K562 (cell line): ENCODE measurements around the gene TFCP2L1. TPM values are rescaled to one million over a fixed set of nuclear protein-coding genes. Genes with fewer than 3 reads are reported as not detected.
A peak's percentile ranks its signal among the peaks of the same experiment; 100 is the strongest.

Source experiments
- CHD1 ChIP-seq: fragments of 200-600 bp; sonication (generic); IDR thresholded peaks from one replicate; pipeline ENCODE4 v1.6.1; 2012; ENCODE audit warnings: mild to moderate bottlenecking, moderate library complexity, low read length, inconsistent platforms
- CXXC5 ChIP-seq: fragments of 250-450 bp; sonication (Bioruptor Pico); IDR thresholded peaks from 2 replicates; pipeline ENCODE4 v1.8.0; 2022; ENCODE audit warnings: inconsistent platforms, mild to moderate bottlenecking, moderate library complexity
- DMBX1 ChIP-seq: fragments of 250-450 bp; sonication (Bioruptor Pico); IDR thresholded peaks from 2 replicates; pipeline ENCODE4 v1.8.0; 2022; ENCODE audit warnings: inconsistent platforms, mild to moderate bottlenecking, moderate library complexity, borderline replicate concordance
- GTF2F1 ChIP-seq: IDR thresholded peaks from 2 replicates; pipeline ENCODE4 v1.6.1; 2011; ENCODE audit warnings: low read depth, low read length, improper control_type of control experiment
- HDAC8 ChIP-seq: fragments of 450-650 bp; IDR thresholded peaks from 2 replicates; pipeline ENCODE4 v1.6.1; 2016; ENCODE audit warnings: mild to moderate bottlenecking, missing genetic modification characterization, moderate library complexity, missing compliant biosample characterization
- MITF ChIP-seq: IDR thresholded peaks from 2 replicates; pipeline ENCODE4 v1.6.1; 2014; ENCODE audit warnings: antibody characterized with exemption
- RNF219 ChIP-seq: fragments of 250-450 bp; sonication (Bioruptor Pico); IDR thresholded peaks from 2 replicates; pipeline ENCODE4 v1.5.0; 2022; ENCODE audit warnings: mild to moderate bottlenecking
- ZNF184 ChIP-seq: sonication (generic); formaldehyde crosslinking; IDR thresholded peaks from 2 replicates; pipeline ENCODE4 v1.5.0; 2020; ENCODE audit warnings: missing genetic modification reagents
- ZNF274 ChIP-seq: IDR thresholded peaks from 2 replicates; pipeline ENCODE4 v1.6.1; 2011; ENCODE audit warnings: low read depth, mild to moderate bottlenecking, low read length, moderate library complexity, borderline replicate concordance
- polyA plus RNA-seq, 8 experiments: library from polyadenylated mRNA; depleted of rRNA in 4 of 8; stranded (reverse) in 5 of 8; unstranded in 3 of 8; fragments of >200 nt; fragmentation: Nextera tagmentation in 2 of 8; fragmentation: Illumina TruSeq in 1 of 8; extraction: Ambion mirVana in 2 of 8; extraction: Trizol in 1 of 8; gene quantifications; 2 replicates each; pipeline versions ENCODE4 v1.2.1 to v1.2.3, GENCODE V29; 2011 to 2014; ENCODE audit warnings: inconsistent platforms in 1 of 8, missing spikeins in 1 of 8
- total RNA-seq, 7 experiments: library from RNA; depleted of rRNA in 6 of 7; stranded (reverse); fragments of >200 nt in 6 of 7; fragmentation: Illumina TruSeq in 2 of 7; extraction: Trizol in 2 of 7; gene quantifications; 2 replicates each; pipeline versions ENCODE4 v1.2.1 to v1.2.3, GENCODE V29; 2011 to 2021; ENCODE audit warnings: low replicate concordance in 1 of 7

The TFCP2L1 gene
- total and polyA plus RNA-seq, 9 of the 15 experiments (the other 6 are each of a cell fraction or from before 2014, with no cell fraction given): 0.08 to 1.00 (median 0.42) TPM

GRCh38 chr2:121245913-121246312, 39.1 kb downstream of the TFCP2L1 start (continued):
- TF ChIP-seq MITF: no peak
- TF ChIP-seq CXXC5 (CRISPR knock-in tag): 0 out of 2 replicates have a peak, but pooled peaks have one; percentile 52
- TF ChIP-seq HDAC8 (tag): 0 out of 2 replicates have a peak, but pooled peaks have one; percentile 49
- TF ChIP-seq GTF2F1: no peak
- no peak for TF ChIP-seq ZNF184
- no peak for TF ChIP-seq DMBX1
- no peak for TF ChIP-seq CHD1
- TF ChIP-seq RNF219 (CRISPR knock-in tag): no peak
- no peak for TF ChIP-seq ZNF274
